H1 (cell line): ENCODE results near the gene DIAPH2.

ENCODE experiments used
- BRCA1 ChIP-seq: IDR thresholded peaks from 2 replicates; pipeline ENCODE4 v1.6.1; 2012; ENCODE audit warnings: low read depth, low read length, improper control_type of control experiment
- CTCF ChIP-seq, 3 experiments: IDR thresholded peaks; 1 replicate in 2 of 3; 2 replicates in 1 of 3; pipeline versions ENCODE4 v1.5.1 to v1.6.1; 2011; ENCODE audit warnings: low read length in 3 of 3, mild to moderate bottlenecking in 3 of 3, inconsistent platforms in 2 of 3, low read depth in 1 of 3, moderate library complexity in 1 of 3; ENCODE audit not compliant: insufficient read depth in 1 of 3; ENCODE audit errors: control extremely low read depth in 1 of 3
- EP300 ChIP-seq, 2 experiments: IDR thresholded peaks; 1 replicate in 1 of 2; 2 replicates in 1 of 2; pipeline ENCODE4 v1.6.1; 2011 to 2012; ENCODE audit warnings: low read depth in 2 of 2, low read length in 2 of 2, mild to moderate bottlenecking in 2 of 2, borderline replicate concordance in 1 of 2, inconsistent platforms in 1 of 2, moderate library complexity in 1 of 2
- EZH2 ChIP-seq: fragments of 200-600 bp; sonication (generic); IDR thresholded peaks from 2 replicates; pipeline ENCODE4 v1.7.1; 2012; ENCODE audit warnings: low read depth, mild to moderate bottlenecking, moderate library complexity, low read length, inconsistent platforms; ENCODE audit not compliant: severe bottlenecking

GRCh38 chrX:97074400-97074799, 389.8 kb downstream of the DIAPH2 start:
- TF ChIP-seq EZH2 (no peak), CTCF (IDR thresholded peaks at IDR 0.05; ENCODE audit: control extremely low read depth in 1 of 3, insufficient read depth in 1 of 3, low read depth in 1 of 3, low read length in 3 of 3) (no peak), BRCA1 (no peak), EP300 (IDR thresholded peaks at IDR 0.05; ENCODE audit: borderline replicate concordance in 1 of 2, low read depth in 2 of 2, low read length in 2 of 2) (no peak)
